ENCODE data around the gene CAPN8. TPM values are rescaled to one million over a fixed set of nuclear protein-coding genes. Genes with fewer than 3 reads are reported as not detected.

Gene CAPN8
- total RNA-seq (2021; ENCODE audit: unreplicated experiment) (0.54 TPM), Bru-seq, nascent RNA (percentile 19 among the genes with signal in this experiment), BruChase-seq, experiment 1, labeled RNA remaining after a 6-hour chase (percentile 21 among the genes with signal in this experiment), BruChase-seq, experiment 2, labeled RNA remaining after a 2-hour chase (percentile 20 among the genes with signal in this experiment)
- polyA plus RNA-seq (2012), result 0.17 and 0.25 TPM in 2 replicates
- long read RNA-seq, partial matches to known transcripts, result 0 of 1 reads
- long read RNA-seq, other reads (novel, unspliced or antisense), result 1 of 1 reads

GRCh38 chr1:223665592-223666312 is at the start of gene CAPN8:
TSS of gene CAPN8 (minus strand) at chr1:223665701. CDS start at chr1:223665646, 55 bp downstream.
- peaks cover 2 to 24% of the 10 kb centered on the region in 2 experiments; a peak in 3 of 4 replicates for H3K4me1 ChIP-seq (ENCODE audit: control insufficient read depth in 1 of 2, insufficient read depth in 2 of 2, low read length in 2 of 2)
- TF ChIP-seq RAD21 (IDR thresholded peaks at IDR 0.05; ENCODE audit: low read depth) (no peak), TCF7L2 (IDR thresholded peaks at IDR 0.05; ENCODE audit: borderline replicate concordance, extremely low read depth, insufficient read depth, insufficient read length) (no peak), SP1 (IDR thresholded peaks at IDR 0.05; ENCODE audit: low read depth) (no peak), ATF3 (IDR thresholded peaks at IDR 0.05) (no peak), YY1 (IDR thresholded peaks at IDR 0.05; ENCODE audit: extremely low read depth, insufficient replicate concordance, low read depth, low read length) (no peak), POLR2AphosphoS5 (IDR thresholded peaks at IDR 0.05; ENCODE audit: low read depth, low read length) (no peak), CTCF (IDR thresholded peaks at IDR 0.05 in 2 of 3, conservative IDR thresholded peaks at IDR 0.05 in 1 of 3; ENCODE audit: borderline replicate concordance in 1 of 3, insufficient read depth in 1 of 3, low read depth in 2 of 3, low read length in 2 of 3) (no peak), FOSL1 (IDR thresholded peaks at IDR 0.05; ENCODE audit: low read depth) (no peak), EZH2 (IDR thresholded peaks at IDR 0.05) (no peak), EZH2phosphoT487 (IDR thresholded peaks at IDR 0.05; ENCODE audit: borderline replicate concordance) (no peak), ZNF274 (IDR thresholded peaks at IDR 0.05; ENCODE audit: low read depth, low read length) (no peak), REST (IDR thresholded peaks at IDR 0.05; ENCODE audit: low read depth) (no peak), CEBPB (IDR thresholded peaks at IDR 0.05; ENCODE audit: low read depth) (no peak), ZBTB33 (IDR thresholded peaks at IDR 0.05; ENCODE audit: extremely low read depth, insufficient replicate concordance, low read length) (no peak), POLR2A (IDR thresholded peaks at IDR 0.05; ENCODE audit: borderline replicate concordance, extremely low read depth, insufficient read depth, insufficient read length) (no peak)
- H3K27ac ChIP-seq (ENCODE audit: low read depth, low read length), result no peak within 1 kb of the TSS
- CTCF ChIA-PET, result interaction anchor here (0.7 kb wide), 1 partner anchor 109 kb away, joined by 3 read pairs; no protein-coding TSS in a partner anchor
- DNase-seq (ENCODE audit: low read depth, low spot score), result peak; percentile 10
- H3K27me3 ChIP-seq (ENCODE audit: insufficient read depth, low read length), result no peaks in the 10 kb centered on the region
- intact Hi-C loops (cut with micrococcal nuclease), result no loop called here
- no peaks in the 10 kb centered on the region for H3K9me2 ChIP-seq (ENCODE audit: insufficient read depth)
- H2AFZ ChIP-seq (ENCODE audit: low read depth, low read length, poor library complexity, severe bottlenecking), result no peak within 1 kb of the TSS
- peak; percentile 64 for ATAC-seq
- H3K4me3 ChIP-seq (replicated peaks in 1 of 2; ENCODE audit: low read depth in 1 of 2, low read length in 2 of 2), result no peak within 1 kb of the TSS
- no peaks in the 10 kb centered on the region for H3K36me3 ChIP-seq (ENCODE audit: control insufficient read depth in 1 of 2, insufficient read depth in 2 of 2, low read length in 2 of 2)
- POLR2A ChIA-PET, result no interaction called here
- peak within 1 kb of the TSS; percentile 29 for H3K4me2 ChIP-seq (ENCODE audit: low read length)
- no peaks in the 10 kb centered on the region for H3K9me3 ChIP-seq (ENCODE audit: control insufficient read depth in 1 of 2, insufficient read depth in 1 of 2, low read depth in 1 of 2, low read length in 2 of 2)
- BruUV-seq (replicated peaks), result no TSS peak
- H3K9ac ChIP-seq (ENCODE audit: low read length), result no peak within 1 kb of the TSS
- H3K79me2 ChIP-seq (ENCODE audit: insufficient read depth, low read length), result no peaks in the 10 kb centered on the region
- RAD21 ChIA-PET (ENCODE audit: low non-redundant PET in 1 of 2, low total read pairs in 2 of 2, uncharacterized antibody in 2 of 2, unreplicated experiment in 2 of 2), result no interaction called here
- H4K20me1 ChIP-seq (ENCODE audit: insufficient read depth), result no peaks in the 10 kb centered on the region
